ENCODE results near the gene PRKCH.

The PRKCH gene

GRCh38 chr14:61326847-61327246, 5.5 kb downstream of the PRKCH start:
- TF ChIP-seq CTCF (IDR thresholded peaks at IDR 0.05; ENCODE audit: insufficient read depth, missing control alignments) = no peak
- no peak for DNase-seq (ENCODE audit: insufficient read length, low spot score)
- no peak for FAIRE-seq

GRCh38 chr14:61328626-61329262, 7.4 kb downstream of the PRKCH start:
- TF ChIP-seq CTCF (IDR thresholded peaks at IDR 0.05; ENCODE audit: insufficient read depth, missing control alignments) = no peak
- DNase-seq (ENCODE audit: insufficient read length, low spot score) = no peak
- no peak for FAIRE-seq

- DNase-seq (ENCODE audit: insufficient read length, low spot score) = no peak
- no peak for FAIRE-seq
- TF ChIP-seq CTCF (IDR thresholded peaks at IDR 0.05; ENCODE audit: insufficient read depth, missing control alignments) = no peak
Observed at GRCh38 chr14:61329478-61330051, 8.2 kb downstream of the PRKCH start.

GRCh38 chr14:61330511-61330910, 9.1 kb downstream of the PRKCH start:
- no peak for DNase-seq (ENCODE audit: insufficient read length, low spot score)
- FAIRE-seq = no peak
- TF ChIP-seq CTCF (IDR thresholded peaks at IDR 0.05; ENCODE audit: insufficient read depth, missing control alignments) = no peak

- no peak for TF ChIP-seq CTCF (IDR thresholded peaks at IDR 0.05; ENCODE audit: insufficient read depth, missing control alignments)
- DNase-seq (ENCODE audit: insufficient read length, low spot score) (no peak), FAIRE-seq (no peak)
Observed at GRCh38 chr14:61331992-61332657, 10.7 kb downstream of the PRKCH start.

- no peak for TF ChIP-seq CTCF (IDR thresholded peaks at IDR 0.05; ENCODE audit: insufficient read depth, missing control alignments)
- no peak for FAIRE-seq
Observed at GRCh38 chr14:61332658-61333029, 11.3 kb downstream of the PRKCH start.

GRCh38 chr14:61333087-61333486, 11.7 kb downstream of the PRKCH start:
- no peak for FAIRE-seq

More at GRCh38 chr14:61332658-61333029, 11.3 kb downstream of the PRKCH start:
- no peak for DNase-seq (ENCODE audit: insufficient read length, low spot score)

More at GRCh38 chr14:61333087-61333486, 11.7 kb downstream of the PRKCH start:
- no peak for DNase-seq (ENCODE audit: insufficient read length, low spot score)
- no peak for TF ChIP-seq CTCF (IDR thresholded peaks at IDR 0.05; ENCODE audit: insufficient read depth, missing control alignments)
